Choroid plexus epithelial cell (primary cell): ENCODE measurements around the gene AQP11.

Source experiments
- DNase-seq: peaks from one replicate; pipeline ENCODE4 v3.0.0-alpha.2; 2010; ENCODE audit warnings: low read depth
- H3K4me3 ChIP-seq: 2 replicates; pipeline ENCODE4 v1.5.1; 2011; ENCODE audit warnings: low read depth, mild to moderate bottlenecking, control low read depth, low read length, moderate library complexity
- CTCF ChIP-seq: conservative IDR thresholded peaks from 2 replicates; pipeline ENCODE4 v1.5.1; 2011; ENCODE audit warnings: low read depth, mild to moderate bottlenecking, control low read depth, inconsistent platforms, low read length, moderate library complexity

The AQP11 gene

GRCh38 chr11:77642228-77642627 is 52.5 kb downstream of the AQP11 start:
- no peak overlapping the region for H3K4me3 ChIP-seq
- no peak for TF ChIP-seq CTCF
- no peak for DNase-seq

DNA sequence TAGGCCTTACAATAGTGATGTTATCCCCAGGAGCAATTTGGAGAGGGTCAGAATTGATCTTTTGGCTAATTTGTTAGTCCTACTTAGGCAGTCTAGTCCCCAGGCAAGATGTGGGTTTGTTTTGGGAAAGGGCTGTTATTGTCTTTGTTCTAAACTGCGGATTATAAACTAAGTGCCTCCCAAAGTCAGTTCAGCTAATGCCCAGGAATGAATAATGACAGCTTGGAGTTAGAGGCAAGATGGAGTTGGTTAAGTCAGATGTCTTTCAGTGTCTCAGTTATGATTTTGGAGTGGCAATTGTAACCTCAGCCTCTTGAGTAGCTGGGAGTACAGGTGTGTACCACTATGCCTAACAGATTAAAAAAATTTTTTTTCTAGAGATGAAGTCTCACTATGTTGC is 55.1 kb downstream of the AQP11 start:
- DNase-seq = no peak
- no peak overlapping the region for H3K4me3 ChIP-seq
- TF ChIP-seq CTCF = no peak

DNA sequence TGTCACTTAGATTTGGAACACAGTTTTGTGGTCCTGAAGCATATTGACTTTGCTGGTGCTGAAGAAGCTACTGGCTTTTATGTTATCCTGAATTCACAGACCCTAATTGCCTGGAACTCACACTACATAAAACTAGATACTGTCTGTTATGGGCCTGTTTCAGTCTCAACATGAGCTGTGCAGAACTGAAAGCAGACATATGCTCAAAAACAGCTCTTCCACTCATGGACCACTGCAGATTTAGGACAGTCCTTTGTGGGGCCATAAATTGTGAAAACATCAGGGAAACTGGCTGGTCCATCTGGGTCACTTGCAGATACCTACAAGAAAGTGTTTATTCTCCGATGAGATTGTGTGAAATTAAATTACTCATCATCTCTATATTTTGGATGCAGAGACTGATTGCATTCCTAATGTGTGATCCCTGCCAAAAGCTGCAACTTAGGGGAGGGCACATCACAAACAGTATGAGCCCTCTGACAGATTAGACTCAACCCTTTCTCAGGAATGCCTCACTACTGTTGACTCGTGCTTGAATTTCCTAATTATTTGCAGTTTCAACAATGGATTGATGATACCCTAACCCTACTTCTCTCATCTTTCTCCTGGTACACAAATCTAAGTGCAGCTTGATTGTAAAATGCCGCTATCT is 58.0 kb downstream of the AQP11 start:
- no peak overlapping the region for H3K4me3 ChIP-seq
- no peak for DNase-seq
- no peak for TF ChIP-seq CTCF

DNA sequence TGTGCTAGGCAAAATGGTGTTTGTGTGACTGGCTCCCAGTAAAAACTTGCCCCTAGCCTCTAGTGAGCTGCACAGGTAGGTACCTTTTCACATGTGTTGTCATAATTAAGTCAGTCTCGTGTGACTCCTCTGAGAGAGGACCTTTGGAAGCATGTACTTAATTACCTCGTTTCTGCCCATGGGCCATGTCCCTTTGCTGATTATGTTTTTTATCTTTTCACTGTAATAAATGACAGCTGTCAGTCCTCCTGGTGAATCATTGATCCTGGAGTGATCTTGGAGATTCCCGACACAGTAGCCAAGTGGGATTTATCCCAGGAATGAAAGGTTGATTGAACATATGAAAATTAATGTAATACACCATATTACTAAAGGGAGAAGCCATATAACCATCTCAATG is 60.4 kb downstream of the AQP11 start:
- no peak for DNase-seq
- no peak for TF ChIP-seq CTCF
- no peak overlapping the region for H3K4me3 ChIP-seq

GRCh38 chr11:77654770-77655434 is 65.1 kb downstream of the AQP11 start:
- no peak overlapping the region for H3K4me3 ChIP-seq
- DNase-seq = no peak
- TF ChIP-seq CTCF = no peak

- H3K4me3 ChIP-seq = no peak overlapping the region
- no peak for TF ChIP-seq CTCF
- DNase-seq = no peak
Observed at GRCh38 chr11:77656362-77656761, 66.6 kb downstream of the AQP11 start.

DNA sequence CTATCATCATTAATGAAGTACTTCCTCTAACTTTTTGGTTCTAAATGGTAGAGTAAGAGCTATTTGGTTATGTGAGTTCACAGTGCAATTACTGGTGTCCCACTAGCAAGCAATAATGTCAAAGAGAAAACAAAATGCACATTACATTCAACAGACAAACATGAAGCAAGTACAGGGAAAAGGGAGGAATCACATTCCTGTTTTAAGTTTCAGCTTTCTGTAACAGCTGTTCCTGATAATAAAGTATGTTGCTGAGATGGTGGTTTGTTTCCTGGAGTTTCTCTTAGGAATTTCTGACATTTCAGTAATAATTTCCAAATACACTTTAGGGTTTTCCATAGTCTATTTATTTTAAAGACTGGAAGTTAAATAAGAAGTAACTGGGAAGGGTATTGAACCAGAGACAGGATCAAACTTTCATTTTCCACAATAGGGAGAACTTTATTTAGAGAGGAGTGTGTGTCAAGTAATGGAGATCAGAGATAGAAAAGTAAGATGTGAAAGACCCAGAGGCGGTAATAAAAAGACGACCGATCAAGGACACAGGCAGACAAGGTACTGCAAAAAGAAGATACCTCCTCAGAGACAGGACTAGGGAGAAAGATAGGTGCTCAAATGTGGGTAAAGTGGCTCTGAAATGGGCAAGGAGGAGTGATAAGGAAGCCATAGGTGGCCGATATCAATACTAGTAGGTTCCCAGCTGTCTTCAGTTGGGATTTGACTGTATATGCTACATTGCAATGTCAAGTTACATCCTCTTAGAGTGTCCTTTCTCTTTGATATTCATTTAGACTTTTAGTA is 68.7 kb downstream of the AQP11 start:
- DNase-seq = peak; percentile 49
- no peak for TF ChIP-seq CTCF
- H3K4me3 ChIP-seq = no peak overlapping the region
